NCI-H524 treated with DMSO at 0.1 percent for 48 hours (cell line): ENCODE measurements around the gene GPR39.
A peak's percentile ranks its signal among the peaks of the same experiment; 100 is the strongest.

Source experiments
- DNase-seq: peaks from one replicate; lab custom pipeline; 2025; lab: John Stamatoyannopoulos, UW

Gene GPR39

GRCh38 chr2:132443106-132443505, 26.5 kb downstream of the GPR39 start:
- DNase-seq: no peak

GRCh38 chr2:132446444-132446843, 29.8 kb downstream of the GPR39 start:
- no peak for DNase-seq

- DNase-seq: no peak
Observed at GRCh38 chr2:132448331-132448730, 31.7 kb downstream of the GPR39 start.

DNA sequence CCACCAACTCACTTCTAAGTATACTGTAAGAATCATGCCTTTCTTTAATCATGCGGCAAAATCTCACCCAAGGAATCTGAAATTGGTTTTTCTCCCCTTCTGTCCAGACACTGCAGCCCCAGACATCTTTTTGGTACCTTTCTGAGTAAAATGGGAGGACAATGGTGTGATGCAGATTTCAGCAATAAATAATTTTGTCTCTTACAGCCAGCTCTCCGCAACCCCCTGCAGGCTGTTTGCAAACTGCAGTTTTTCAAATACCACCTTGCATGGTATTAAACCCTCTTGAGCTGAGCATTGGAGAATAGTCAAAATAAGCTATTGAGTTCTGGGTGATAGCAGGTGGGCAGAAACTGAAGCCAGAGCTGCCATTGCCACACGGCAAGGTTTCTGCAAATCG, 32.2 kb downstream of the GPR39 start:
- peak; percentile 0 for DNase-seq

DNA sequence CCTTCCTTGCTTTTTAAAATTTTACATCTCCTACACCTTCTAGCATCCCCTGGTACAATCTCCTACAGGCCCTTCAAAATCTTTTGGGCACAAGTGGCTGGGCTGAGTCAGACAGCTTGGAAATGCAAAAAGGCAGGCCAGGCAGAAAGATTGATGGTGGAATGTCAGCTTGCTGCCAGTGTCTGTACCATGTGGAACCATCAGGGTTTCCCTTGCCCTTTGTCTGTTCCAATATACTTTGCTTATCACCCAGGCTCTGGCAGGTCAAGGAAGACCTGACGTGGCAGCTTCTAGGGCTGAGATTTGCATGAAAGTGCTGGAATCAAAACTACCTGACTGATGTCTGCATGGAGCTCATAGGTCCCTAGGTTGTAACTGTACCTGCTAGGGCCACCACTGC, 33.3 kb downstream of the GPR39 start:
- no peak for DNase-seq

GRCh38 chr2:132460781-132461180, 44.2 kb downstream of the GPR39 start:
- DNase-seq: no peak

- no peak for DNase-seq
Observed at GRCh38 chr2:132462236-132462635, 45.6 kb downstream of the GPR39 start.

GRCh38 chr2:132463719-132464118, 47.1 kb downstream of the GPR39 start:
- DNase-seq: no peak

DNA sequence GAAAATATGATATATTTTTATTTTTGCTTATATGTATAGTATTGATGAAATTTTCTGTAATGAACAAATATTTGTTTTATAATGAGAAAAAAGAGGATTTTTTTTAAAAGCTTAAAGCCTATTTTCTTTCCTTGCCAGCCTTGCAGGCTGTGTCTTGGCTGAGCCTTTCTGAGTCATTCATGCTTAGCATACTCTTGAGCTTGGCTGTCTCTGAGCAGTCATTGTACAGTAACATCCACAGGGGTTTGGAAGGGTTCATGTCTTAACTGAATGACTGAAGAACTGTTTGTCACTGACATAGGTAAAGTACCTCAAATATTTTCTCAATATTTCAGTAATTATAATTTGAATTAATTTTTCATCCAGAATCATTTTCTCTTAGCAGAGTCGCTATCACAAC, 49.3 kb downstream of the GPR39 start:
- DNase-seq: no peak

GRCh38 chr2:132466428-132467028, 49.9 kb downstream of the GPR39 start:
- no peak for DNase-seq

DNA sequence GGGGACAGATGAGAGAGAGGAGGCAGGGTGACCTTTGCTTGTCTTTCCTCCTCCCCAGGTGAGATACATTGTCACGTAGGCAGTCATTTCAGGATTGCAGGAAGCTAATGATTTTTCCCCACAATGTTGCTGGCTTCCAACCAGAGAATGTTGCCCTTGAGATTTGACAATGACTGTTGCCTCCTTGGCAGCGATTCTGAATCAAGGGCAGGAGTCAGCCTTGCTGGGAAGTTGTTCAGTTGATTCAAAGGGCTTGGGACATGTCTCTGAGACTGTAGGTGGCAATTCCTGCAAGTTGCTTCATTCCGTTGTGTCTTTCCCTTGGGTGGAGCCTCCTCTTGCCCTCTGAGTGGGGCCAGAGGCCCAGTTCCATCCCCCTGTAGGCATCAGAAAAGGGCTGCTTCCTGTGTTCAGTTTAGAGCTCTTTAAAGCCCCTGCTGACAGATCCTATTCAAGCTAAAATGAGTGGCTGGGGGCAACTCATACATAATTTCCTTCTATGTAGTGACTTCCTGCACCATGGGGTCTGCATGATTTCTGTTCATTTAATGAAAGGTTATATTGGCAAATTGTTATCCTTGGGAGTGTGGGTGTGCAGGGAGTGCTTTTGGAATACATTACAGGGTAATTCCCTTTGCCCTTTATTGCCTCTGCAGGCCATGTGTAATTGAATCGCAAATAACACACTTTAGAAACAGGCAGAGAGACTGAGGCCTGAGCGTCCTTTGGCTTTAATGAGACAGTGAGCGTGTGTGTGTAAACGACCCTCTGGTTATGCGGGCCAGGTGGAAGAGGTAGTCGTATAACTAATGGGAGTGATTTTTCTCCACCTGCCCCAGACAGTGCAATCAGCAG, 52.4 kb downstream of the GPR39 start:
- no peak for DNase-seq

DNA sequence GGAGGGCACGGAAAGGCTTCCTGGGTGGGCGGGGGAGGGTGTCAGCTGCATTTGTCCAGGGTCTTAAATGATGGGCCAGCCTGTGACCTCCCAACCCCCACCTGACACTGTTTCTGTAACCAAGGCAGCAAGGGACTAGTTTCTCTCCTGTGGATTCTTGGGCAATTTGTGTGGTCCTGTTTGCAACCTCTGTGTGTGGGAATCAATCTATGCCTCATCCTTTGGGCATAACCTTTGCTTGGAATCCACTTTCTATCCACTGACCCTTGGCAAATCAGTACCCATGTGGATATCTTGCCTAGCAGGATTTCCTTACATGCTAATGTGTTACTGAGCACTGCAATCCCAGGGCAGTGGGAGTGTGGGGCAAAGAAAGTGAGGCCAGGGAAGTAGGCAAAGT, 54.1 kb downstream of the GPR39 start:
- DNase-seq: no peak

DNA sequence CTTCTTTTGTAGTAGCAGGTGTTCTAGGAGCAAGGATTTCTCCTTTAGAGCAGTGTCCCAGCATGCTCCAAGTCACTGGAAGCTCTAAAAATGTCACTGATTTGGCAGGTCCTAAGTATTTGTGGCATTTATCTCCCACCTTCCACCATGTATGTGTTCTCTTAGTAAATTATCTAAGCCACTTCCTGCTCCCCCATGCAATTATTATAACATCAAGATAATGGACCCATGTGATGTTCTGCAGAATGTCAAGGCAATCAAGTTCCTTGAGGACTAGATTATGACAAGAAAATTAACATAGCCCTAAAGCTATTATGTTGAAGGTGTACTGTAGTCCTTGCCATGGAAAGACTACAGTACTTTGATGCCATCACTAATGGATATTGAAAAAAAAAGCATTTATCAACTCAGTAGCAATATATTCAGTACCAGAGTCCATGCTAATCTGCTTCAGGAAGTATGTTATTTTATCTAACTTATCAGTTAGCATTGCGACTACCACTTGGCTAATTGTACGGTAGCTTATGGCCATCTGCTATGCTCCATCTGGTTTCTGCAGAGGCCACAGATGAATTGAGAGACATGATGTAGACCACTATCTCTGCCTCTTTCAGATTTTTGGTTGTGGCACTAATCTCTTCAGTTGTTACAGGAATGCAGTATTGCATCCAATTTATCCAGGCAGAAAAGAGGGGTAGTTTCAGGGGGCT, 56.7 kb downstream of the GPR39 start:
- DNase-seq: peak; percentile 29

DNA sequence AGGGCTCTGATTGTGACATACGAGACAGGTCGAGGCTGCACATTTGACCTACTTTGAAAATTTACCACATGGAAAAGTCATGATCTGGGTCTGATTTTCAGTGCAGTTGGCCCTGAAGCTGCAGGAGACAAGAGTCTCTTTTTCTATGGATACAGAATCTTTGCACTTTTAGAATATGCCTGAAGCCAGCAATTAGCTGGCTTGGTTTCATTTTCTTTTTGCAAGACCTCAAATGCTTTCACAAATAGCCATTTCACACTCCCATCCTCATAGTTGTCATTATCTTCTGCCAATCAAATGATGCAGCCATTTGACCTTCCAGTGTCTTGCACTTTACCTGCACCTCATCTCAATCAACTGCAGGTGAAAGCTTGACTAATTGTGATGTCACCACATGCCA, 59.0 kb downstream of the GPR39 start:
- DNase-seq: no peak

DNA sequence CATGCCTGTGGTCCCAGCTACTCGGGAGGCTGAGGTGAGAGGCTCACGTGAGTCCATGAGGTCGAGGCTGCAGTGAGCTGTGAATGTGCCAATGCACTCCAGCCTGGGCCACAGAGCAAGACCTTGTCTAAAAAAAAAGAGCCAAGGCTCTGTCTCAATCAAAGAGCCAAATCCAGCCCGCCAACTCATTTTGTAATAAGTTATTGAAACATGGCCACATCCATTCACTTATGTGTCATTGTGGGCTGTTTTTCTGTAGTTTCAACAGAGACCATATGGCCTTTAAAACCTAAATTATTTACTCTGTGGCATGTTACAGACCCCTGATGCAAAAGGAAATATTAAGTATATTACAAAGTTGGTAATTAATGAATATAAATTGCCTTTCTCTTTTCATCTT, 60.8 kb downstream of the GPR39 start:
- no peak for DNase-seq

GRCh38 chr2:132477962-132478361, 61.4 kb downstream of the GPR39 start:
- no peak for DNase-seq

DNA sequence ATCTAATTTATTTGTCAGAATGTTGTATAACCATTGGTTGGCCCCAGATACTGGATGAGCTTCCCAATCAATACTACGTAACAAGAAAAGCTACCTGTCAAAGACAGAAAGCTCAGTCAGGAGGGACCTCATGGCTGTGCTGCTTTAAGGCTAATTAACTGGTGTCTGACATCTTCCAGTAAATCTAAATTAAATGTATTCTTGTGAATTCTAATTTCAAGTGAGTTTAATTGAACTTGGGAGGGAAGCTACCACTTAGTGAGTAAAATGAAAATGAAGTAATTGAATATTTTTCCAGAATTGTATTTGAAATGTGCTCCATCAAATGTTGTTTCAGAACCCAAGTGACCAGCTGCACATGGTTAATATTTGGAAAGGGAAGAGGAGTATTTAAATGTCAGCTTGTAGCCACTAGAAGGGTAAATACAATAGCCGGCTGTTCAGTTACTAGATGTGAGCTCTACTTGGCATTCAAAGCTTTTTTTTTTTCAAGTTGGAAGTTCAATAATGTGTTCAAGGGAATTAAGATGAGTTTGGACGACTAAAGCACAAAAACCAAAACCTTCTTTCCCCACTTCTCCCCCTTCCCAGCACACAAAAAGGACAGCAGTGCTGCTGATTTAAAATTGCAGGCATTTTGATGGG, 62.0 kb downstream of the GPR39 start:
- DNase-seq: no peak

GRCh38 chr2:132479155-132479554, 62.5 kb downstream of the GPR39 start:
- no peak for DNase-seq

- no peak for DNase-seq
Observed at GRCh38 chr2:132482821-132483220, 66.2 kb downstream of the GPR39 start.

DNA sequence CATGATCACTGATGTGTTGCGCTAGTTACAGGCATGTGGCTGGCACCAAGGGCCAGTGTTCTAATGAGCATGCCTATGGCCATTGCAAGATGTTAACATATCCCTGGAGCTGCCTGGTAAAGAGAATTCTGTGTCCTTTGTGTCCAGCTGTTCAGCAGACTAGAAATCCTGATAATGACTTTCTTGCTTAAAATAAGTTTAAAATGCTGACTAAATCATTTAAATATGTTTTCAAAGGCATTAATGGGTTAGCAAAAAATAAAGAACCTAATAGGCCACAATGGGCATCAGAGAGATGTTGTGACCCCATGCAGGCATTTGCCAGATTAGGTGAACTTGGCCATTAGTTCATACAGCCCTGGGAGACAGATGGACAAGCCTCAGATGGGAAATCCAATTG, 67.5 kb downstream of the GPR39 start:
- DNase-seq: no peak

DNA sequence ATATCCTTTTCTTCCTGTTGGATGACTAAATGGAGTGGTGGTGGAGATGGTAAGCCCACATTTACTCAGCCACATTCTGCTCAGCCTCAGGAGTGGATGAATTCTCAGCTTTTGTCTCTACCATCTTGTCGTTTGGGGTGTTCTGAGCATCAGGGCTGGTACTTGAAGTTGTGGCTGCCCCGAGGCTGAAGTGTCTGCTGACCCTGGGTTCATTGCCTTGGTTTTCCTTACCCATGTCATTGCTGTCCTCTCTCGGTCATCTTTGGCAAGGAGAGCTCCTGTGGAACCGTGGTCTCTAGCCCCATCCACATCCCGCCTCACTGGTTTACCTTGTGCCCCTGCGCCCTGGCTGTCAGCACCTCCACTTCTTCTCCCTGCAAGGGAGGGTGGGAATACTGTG, 71.9 kb downstream of the GPR39 start:
- DNase-seq: no peak

DNA sequence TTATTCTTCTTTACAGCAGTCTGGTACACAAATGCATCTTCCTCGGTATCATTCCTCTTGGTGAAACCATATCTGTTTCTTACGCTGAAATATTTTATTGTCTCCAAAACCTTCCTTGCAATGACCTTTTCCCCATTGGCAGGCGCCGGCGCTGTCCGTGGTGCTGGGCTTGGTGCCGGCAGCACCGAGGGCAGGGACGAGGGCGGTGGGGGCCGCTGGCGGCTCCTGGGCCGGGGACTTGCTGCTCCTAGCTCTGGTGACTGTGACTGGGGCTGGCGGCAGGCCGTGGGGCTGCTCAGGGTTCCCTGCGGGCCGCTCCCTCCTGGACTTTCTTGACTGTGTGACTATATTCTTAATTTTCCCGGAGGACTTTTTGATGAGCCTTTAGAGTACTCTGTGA, 72.5 kb downstream of the GPR39 start:
- DNase-seq: no peak

- DNase-seq: no peak
Observed at GRCh38 chr2:132495881-132496280, 79.3 kb downstream of the GPR39 start.
